Hepatocyte (in vitro differentiated cells): ENCODE data around the gene UBQLN4.

ENCODE experiments used
- EZH2 ChIP-seq: fragments of 200-600 bp; sonication (generic); IDR thresholded peaks from 2 replicates; pipeline ENCODE4 v1.6.1; 2016; ENCODE audit warnings: antibody characterized with exemption, mild to moderate bottlenecking, borderline replicate concordance
- TF ChIP-seq, protein P1 (sequence below): fragments of 200-600 bp; sonication (generic); IDR thresholded peaks from 2 replicates; pipeline ENCODE4 v1.5.1; 2016; ENCODE audit warnings: antibody characterized with exemption, mild to moderate bottlenecking; ENCODE audit not compliant: poor library complexity

DNA sequence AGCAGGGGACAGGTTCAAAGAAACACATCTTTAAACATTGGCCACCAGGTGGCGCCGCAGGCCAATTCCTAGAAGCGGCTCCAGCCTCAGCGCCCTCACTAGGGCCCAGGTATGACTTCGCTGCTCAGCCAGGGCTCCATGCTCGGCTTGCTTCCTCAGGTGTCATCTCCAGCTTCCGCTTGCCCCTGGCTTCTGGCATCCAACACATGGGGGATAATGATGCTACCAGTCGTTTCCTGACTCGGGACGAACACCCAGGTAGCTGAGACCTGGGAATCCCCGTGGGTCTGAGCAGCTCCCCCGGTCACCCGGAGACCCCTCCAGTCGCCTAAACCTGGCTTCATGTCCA is 37.2 kb upstream of the UBQLN4 start:
- TF ChIP-seq, protein P1, sequence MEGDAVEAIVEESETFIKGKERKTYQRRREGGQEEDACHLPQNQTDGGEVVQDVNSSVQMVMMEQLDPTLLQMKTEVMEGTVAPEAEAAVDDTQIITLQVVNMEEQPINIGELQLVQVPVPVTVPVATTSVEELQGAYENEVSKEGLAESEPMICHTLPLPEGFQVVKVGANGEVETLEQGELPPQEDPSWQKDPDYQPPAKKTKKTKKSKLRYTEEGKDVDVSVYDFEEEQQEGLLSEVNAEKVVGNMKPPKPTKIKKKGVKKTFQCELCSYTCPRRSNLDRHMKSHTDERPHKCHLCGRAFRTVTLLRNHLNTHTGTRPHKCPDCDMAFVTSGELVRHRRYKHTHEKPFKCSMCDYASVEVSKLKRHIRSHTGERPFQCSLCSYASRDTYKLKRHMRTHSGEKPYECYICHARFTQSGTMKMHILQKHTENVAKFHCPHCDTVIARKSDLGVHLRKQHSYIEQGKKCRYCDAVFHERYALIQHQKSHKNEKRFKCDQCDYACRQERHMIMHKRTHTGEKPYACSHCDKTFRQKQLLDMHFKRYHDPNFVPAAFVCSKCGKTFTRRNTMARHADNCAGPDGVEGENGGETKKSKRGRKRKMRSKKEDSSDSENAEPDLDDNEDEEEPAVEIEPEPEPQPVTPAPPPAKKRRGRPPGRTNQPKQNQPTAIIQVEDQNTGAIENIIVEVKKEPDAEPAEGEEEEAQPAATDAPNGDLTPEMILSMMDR = peak; percentile 85
- no peak for TF ChIP-seq EZH2
